SK-N-SH (cell line): ENCODE data around the gene EGFL8. TPM values are rescaled to one million over a fixed set of nuclear protein-coding genes. Genes with fewer than 3 reads are reported as not detected.

Experiments used
- CTCF ChIA-PET: fragments of 300-600, 350-600 bp; formaldehyde crosslinking; extraction: SDS; loops from one replicate; lab custom pipeline; 2021; lab: Yijun Ruan, JAX
- POLR2A ChIA-PET: fragments of 350-600 bp; sonication (Branson Sonifier 250); formaldehyde crosslinking; extraction: SDS; loops from one replicate; lab custom pipeline; 2020; ENCODE audit warnings: antibody characterized with exemption, inconsistent platforms; lab: Yijun Ruan, JAX
- DNase-seq: peaks from one replicate; pipeline ENCODE4 v3.0.0; 2012
- H2AFZ ChIP-seq: fragments of 200-600 bp; sonication (generic); 2 replicates; pipeline ENCODE4 v1.8.1; 2016; ENCODE audit warnings: antibody characterized with exemption, mild to moderate bottlenecking, low read depth
- H3F3A ChIP-seq: fragments of 200-600 bp; sonication (generic); replicated peaks from 2 replicates; pipeline ENCODE3; 2016; ENCODE audit warnings: antibody characterized with exemption, mild to moderate bottlenecking; ENCODE audit not compliant: insufficient read depth
- H3K27ac ChIP-seq, 2 experiments: fragments of 200-500 bp in 1 of 2; fragments of 200-600 bp in 1 of 2; sonication (Bioruptor generic) in 1 of 2; sonication (generic), shearing (Covaris generic) in 1 of 2; 2 replicates each; pipeline versions ENCODE4 v1.5.1 to v1.6.1; 2014 to 2016; ENCODE audit warnings: low read depth in 2 of 2, inconsistent platforms in 1 of 2, low read length in 1 of 2, mild to moderate bottlenecking in 1 of 2, mixed read lengths in 1 of 2
- H3K27me3 ChIP-seq: fragments of 200-600 bp; sonication (generic), shearing (Covaris generic); 2 replicates; pipeline ENCODE4 v1.6.1; 2016; ENCODE audit warnings: mixed run types; ENCODE audit not compliant: insufficient read depth
- H3K36me3 ChIP-seq, 2 experiments: fragments of 200-500 bp in 1 of 2; fragments of 200-600 bp in 1 of 2; sonication (Bioruptor generic) in 1 of 2; sonication (generic) in 1 of 2; replicated peaks in 1 of 2; 2 replicates each; pipeline versions ENCODE3 to v1.5.1; 2014 to 2016; ENCODE audit warnings: low read length in 1 of 2, mild to moderate bottlenecking in 1 of 2; ENCODE audit not compliant: insufficient read depth in 2 of 2, control insufficient read depth in 1 of 2
- H3K4me1 ChIP-seq, 2 experiments: fragments of 200-500 bp in 1 of 2; fragments of 200-600 bp in 1 of 2; sonication (Bioruptor generic) in 1 of 2; sonication (generic), shearing (Covaris generic) in 1 of 2; 2 replicates each; pipeline versions ENCODE4 v1.5.1 to v1.6.1; 2014 to 2016; ENCODE audit warnings: low read depth in 1 of 2, low read length in 1 of 2, mixed run types in 1 of 2; ENCODE audit not compliant: insufficient read depth in 2 of 2, control insufficient read depth in 1 of 2
- H3K4me2 ChIP-seq: fragments of 200-600 bp; sonication (generic), shearing (Covaris generic); 2 replicates; pipeline ENCODE4 v1.6.1; 2017; ENCODE audit warnings: mixed run types
- H3K4me3 ChIP-seq, 2 experiments: fragments of 200-500 bp in 1 of 2; fragments of 200-600 bp in 1 of 2; sonication (Bioruptor generic) in 1 of 2; sonication (generic), shearing (Covaris generic) in 1 of 2; 2 replicates each; pipeline versions ENCODE4 v1.5.1 to v1.8.1; 2014 to 2016; ENCODE audit warnings: low read depth in 2 of 2, inconsistent platforms in 1 of 2, low read length in 1 of 2, mild to moderate bottlenecking in 1 of 2, mixed read lengths in 1 of 2, moderate library complexity in 1 of 2
- H3K79me2 ChIP-seq: fragments of 200-600 bp; sonication (generic); 2 replicates; pipeline ENCODE4 v1.8.1; 2017; ENCODE audit warnings: mild to moderate bottlenecking; ENCODE audit not compliant: insufficient read depth
- H3K9ac ChIP-seq: fragments of 200-600 bp; sonication (generic); 2 replicates; pipeline ENCODE4 v1.6.1; 2017; ENCODE audit warnings: mixed run types
- H3K9me2 ChIP-seq: fragments of 200-600 bp; sonication (generic); 2 replicates; pipeline ENCODE4 v1.6.1; 2017; ENCODE audit warnings: mixed run types
- H3K9me3 ChIP-seq: fragments of 200-600 bp; sonication (generic); 2 replicates; pipeline ENCODE4 v1.6.1; 2017; ENCODE audit warnings: mixed run types, mild to moderate bottlenecking, moderate library complexity
- H4K20me1 ChIP-seq: fragments of 200-600 bp; sonication (generic); 2 replicates; pipeline ENCODE4 v1.6.1; 2017; ENCODE audit warnings: mild to moderate bottlenecking, mixed run types; ENCODE audit not compliant: insufficient read depth
- CHD2 ChIP-seq: fragments of 150-350 bp; IDR thresholded peaks from 2 replicates; pipeline ENCODE4 v1.6.1; 2018; ENCODE audit warnings: low read length; ENCODE audit not compliant: partially characterized antibody
- ELF1 ChIP-seq: IDR thresholded peaks from 2 replicates; pipeline ENCODE4 v1.4.0; 2012
- EZH2phosphoT487 ChIP-seq: fragments of 200-600 bp; sonication (generic); IDR thresholded peaks from 2 replicates; pipeline ENCODE4 v1.6.1; 2017; ENCODE audit warnings: low read depth, mixed run types, mild to moderate bottlenecking, antibody characterized with exemption, moderate library complexity, borderline replicate concordance
- NFIC ChIP-seq: IDR thresholded peaks from 2 replicates; pipeline ENCODE4 v1.4.0; 2012; ENCODE audit warnings: borderline replicate concordance
- RAD21 ChIP-seq: IDR thresholded peaks from 2 replicates; pipeline ENCODE4 v1.6.1; 2012; ENCODE audit warnings: mild to moderate bottlenecking, low read length
- RCOR1 ChIP-seq: fragments of 150-350 bp; IDR thresholded peaks from 2 replicates; pipeline ENCODE4 v1.6.1; 2017; ENCODE audit warnings: antibody characterized with exemption, low read length
- TAF1 ChIP-seq: IDR thresholded peaks from 2 replicates; pipeline ENCODE4 v1.6.1; 2012; ENCODE audit warnings: low read depth, mild to moderate bottlenecking, low read length, moderate library complexity, borderline replicate concordance
- WGBS: methylation state at CpG from one replicate; pipeline ENCODE4 v1.1.6; 2017; ENCODE audit warnings: low lambda C conversion rate; 5-methylcytosine and 5-hydroxymethylcytosine counted together
- polyA plus RNA-seq, 3 experiments: library from polyadenylated mRNA; depleted of rRNA; stranded (reverse); fragments of >200 nt; gene quantifications; 2 replicates each; pipeline ENCODE4 v1.2.3, GENCODE V29; 2012
- TF ChIP-seq, protein P1 (sequence below): fragments of 150-350 bp; IDR thresholded peaks from 2 replicates; pipeline ENCODE4 v1.6.1; 2017; ENCODE audit warnings: antibody characterized with exemption, low read length, low read depth, borderline replicate concordance
- TF ChIP-seq, protein P2 (sequence below): IDR thresholded peaks from 2 replicates; pipeline ENCODE4 v1.4.0; 2012; ENCODE audit warnings: low read depth, borderline replicate concordance
- TF ChIP-seq, protein P3 (sequence below): IDR thresholded peaks from 2 replicates; pipeline ENCODE4 v1.4.0; 2012; ENCODE audit warnings: low read depth, borderline replicate concordance

Gene EGFL8
- polyA plus RNA-seq, 1 of the 3 experiments (the other 2 are of a cell fraction): 7.7 TPM

DNA sequence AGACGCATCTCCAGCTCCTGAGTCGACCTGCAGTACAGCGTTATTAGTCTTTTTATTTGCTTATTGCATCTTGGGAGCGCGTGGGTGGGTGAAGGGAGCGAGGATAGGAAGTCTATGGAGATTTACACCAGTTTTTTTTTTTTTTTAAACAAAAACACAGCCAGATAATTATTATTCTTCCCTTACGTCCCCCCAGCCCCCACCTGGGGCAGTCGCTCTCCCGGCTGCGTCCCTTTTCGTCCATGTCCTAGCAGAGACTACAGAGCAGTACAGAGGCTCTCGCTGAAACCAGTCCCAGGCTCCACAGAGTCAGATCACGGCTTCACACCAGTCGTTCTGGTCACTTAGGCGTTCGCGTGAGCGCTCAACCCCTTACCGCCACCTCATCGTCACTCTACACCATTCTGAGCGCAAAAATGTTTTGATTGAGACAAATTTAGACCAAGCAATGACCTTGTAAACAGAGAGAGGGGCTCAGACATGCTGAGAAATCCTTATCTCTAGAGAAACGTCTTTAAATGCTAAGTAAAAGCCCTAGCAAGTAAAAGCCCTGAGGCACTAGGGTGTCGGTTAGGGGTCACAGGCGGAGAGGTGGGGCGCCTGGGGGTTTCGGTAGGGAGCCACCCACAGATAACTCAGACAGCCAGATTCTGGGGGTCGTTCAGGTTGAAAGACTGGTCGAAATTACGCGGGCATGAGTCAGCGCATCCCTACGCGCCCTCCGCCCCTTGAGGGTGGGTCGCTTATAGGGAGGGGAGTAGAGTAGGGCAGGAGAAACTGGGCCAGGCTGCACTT lies 11.4 kb upstream of the EGFL8 start:
- Histone ChIP-seq H3K4me2 (peak overlapping the region; percentile 94), H3K4me1 (peaks cover 13 to 31% of the 10 kb centered on the region in 2 experiments; a peak in 3 of 4 replicates), H2AFZ (peak overlapping the region; percentile 87), H3K4me3 (peak overlapping the region; percentile 75 to 81), H3K9ac (peak overlapping the region; percentile 84), H3K9me2 (no peaks in the 10 kb centered on the region), H3K79me2 (peaks cover 19% of the 10 kb centered on the region), H3K36me3 (peaks cover 5 to 13% of the 10 kb centered on the region in 2 experiments), H3K9me3 (no peaks in the 10 kb centered on the region), H3F3A (peaks cover 4% of the 10 kb centered on the region), H4K20me1 (no peaks in the 10 kb centered on the region), H3K27me3 (no peaks in the 10 kb centered on the region), H3K27ac (peak overlapping the region; percentile 86 to 95)
- POLR2A ChIA-PET: interaction anchor here (0.6 kb wide), 1 partner anchor 23 kb away, joined by 3 read pairs; the partner anchor contains the start of gene FKBPL
- 33% methylated on average over 35 of the region's 35 CpGs for WGBS
- TF ChIP-seq, protein P1, sequence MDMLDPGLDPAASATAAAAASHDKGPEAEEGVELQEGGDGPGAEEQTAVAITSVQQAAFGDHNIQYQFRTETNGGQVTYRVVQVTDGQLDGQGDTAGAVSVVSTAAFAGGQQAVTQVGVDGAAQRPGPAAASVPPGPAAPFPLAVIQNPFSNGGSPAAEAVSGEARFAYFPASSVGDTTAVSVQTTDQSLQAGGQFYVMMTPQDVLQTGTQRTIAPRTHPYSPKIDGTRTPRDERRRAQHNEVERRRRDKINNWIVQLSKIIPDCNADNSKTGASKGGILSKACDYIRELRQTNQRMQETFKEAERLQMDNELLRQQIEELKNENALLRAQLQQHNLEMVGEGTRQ: no peak
- TF ChIP-seq NFIC (no peak), EZH2phosphoT487 (no peak), ELF1 (no peak), CHD2 (no peak), RCOR1 (no peak), RAD21 (no peak), TAF1 (no peak)
- TF ChIP-seq, protein P2, sequence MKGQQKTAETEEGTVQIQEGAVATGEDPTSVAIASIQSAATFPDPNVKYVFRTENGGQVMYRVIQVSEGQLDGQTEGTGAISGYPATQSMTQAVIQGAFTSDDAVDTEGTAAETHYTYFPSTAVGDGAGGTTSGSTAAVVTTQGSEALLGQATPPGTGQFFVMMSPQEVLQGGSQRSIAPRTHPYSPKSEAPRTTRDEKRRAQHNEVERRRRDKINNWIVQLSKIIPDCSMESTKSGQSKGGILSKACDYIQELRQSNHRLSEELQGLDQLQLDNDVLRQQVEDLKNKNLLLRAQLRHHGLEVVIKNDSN: no peak
- TF ChIP-seq, protein P3, sequence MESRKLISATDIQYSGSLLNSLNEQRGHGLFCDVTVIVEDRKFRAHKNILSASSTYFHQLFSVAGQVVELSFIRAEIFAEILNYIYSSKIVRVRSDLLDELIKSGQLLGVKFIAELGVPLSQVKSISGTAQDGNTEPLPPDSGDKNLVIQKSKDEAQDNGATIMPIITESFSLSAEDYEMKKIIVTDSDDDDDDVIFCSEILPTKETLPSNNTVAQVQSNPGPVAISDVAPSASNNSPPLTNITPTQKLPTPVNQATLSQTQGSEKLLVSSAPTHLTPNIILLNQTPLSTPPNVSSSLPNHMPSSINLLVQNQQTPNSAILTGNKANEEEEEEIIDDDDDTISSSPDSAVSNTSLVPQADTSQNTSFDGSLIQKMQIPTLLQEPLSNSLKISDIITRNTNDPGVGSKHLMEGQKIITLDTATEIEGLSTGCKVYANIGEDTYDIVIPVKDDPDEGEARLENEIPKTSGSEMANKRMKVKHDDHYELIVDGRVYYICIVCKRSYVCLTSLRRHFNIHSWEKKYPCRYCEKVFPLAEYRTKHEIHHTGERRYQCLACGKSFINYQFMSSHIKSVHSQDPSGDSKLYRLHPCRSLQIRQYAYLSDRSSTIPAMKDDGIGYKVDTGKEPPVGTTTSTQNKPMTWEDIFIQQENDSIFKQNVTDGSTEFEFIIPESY: no peak
- CTCF ChIA-PET: interaction anchor here (0.7 to 1.0 kb wide), 3 partner anchors 13 to 111 kb away, joined by 3 to 4 read pairs (median 4); no protein-coding TSS in a partner anchor
- DNase-seq: peak; percentile 74
